Stimulated activated CD4-positive, alpha-beta T cell treated with anti-CD3 and anti-CD28 coated beads, Interleukin-12 subunit alpha, Interleukin-12 subunit beta, amount 100 ng/mL, for 48 hours (primary cell): ENCODE measurements around the gene ERN2.
"Not testable (repeated sequence)": the region's sequence is repeated elsewhere in the genome, so short reads cannot be mapped to it uniquely, and the experiment has no call there.

Experiments used
- DNase-seq, 3 donors: peaks; one replicate each; pipeline ENCODE4 v3.0.0-alpha.2; 2020; ENCODE audit warnings: low read depth in 2 of 3, low spot score in 1 of 3

ERN2 gene

DNA sequence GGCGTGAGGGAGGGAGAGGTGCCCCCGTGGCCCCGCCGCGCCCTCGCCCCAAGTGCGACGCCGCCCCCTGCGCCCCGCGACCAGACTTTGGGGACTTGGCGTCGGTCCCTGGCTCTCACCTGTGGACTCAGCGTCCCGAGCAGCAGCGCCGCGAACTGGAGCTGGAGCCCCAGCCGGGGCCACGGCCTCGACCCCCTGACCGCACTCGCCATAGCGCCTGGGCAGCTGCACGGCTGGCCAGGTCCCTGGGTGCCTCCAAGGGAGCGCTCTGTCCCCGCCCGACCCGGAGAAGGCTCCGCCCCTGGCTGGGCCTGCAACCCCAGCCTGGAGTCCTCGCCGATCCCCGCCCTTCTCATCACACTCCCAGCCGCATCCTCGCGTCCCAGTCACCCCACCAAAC lies at the start of gene ERN2:
TSS of gene ERN2 (minus strand) at position 247 of the 400 bp plus-strand sequence. CDS start at position 212, 35 bp downstream.
- no peak for DNase-seq

DNA sequence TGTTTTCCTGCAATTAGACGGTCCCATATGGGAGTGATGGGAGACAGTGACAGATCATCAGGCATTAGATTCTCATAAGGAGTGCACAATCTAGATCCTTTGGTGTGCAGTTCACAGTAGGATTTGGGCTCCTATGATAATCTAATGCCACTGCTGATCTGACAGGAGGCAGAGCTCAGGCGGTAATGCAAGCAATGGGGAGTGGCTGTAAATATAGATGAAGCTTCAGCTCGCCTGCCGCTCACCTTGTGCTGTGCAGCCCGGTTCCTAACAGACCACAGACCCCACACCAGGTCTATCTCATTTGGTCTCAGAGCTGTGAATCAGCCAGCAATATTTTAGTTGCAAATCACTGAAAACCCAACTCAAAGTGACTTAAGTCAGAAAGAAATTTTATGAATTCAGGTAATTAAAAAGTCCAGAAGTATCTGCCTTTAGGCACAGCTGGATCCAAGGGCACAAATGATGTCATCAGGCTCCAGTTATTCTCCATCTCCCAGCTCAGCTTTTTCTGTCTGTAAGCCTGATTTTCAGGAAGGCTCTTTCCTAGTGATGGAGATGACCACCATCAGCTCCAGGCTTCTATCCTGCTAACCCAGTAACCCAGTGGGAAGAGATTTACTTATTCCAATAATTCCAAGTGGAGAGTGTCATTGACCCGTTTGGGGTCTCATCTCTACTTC lies 45.1 kb upstream of the ERN2 start:
- no peak for DNase-seq

DNA sequence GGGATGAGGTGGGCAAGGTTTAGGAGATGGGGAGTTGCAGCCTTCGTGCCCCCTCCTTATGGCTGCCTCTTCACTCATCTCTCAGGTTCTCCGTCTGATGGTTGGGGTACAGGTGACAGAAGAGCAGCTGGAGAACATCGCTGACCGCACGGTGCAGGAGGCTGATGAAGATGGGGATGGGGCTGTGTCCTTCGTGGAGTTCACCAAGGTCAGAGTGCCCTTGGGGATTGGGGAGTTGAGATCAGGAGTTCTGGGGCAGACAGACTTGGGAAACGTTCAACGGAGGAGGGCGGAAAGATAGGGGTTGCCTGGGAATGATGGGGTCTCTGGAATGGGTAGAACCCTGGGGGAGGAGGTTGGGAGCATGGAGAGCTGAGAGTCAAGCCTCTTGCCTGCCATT lies 44.1 kb upstream of the ERN2 start:
- DNase-seq = no peak

DNA sequence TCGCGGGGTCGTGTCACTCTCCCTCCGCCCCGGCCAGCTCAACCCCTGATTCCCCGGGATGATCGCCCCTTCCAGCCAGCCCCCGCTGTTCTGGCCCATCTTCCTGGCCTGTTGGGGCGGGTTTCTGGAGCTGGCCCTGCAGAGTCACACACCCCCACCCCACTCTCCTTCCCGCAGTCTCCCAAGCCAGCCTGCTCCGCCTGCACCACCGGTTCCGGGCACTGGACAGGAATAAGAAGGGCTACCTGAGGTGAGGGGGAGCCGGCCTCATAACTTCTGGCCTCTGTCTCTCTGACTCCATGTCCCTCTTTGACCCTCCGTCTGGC lies 42.4 kb upstream of the ERN2 start:
- no peak for DNase-seq

DNA sequence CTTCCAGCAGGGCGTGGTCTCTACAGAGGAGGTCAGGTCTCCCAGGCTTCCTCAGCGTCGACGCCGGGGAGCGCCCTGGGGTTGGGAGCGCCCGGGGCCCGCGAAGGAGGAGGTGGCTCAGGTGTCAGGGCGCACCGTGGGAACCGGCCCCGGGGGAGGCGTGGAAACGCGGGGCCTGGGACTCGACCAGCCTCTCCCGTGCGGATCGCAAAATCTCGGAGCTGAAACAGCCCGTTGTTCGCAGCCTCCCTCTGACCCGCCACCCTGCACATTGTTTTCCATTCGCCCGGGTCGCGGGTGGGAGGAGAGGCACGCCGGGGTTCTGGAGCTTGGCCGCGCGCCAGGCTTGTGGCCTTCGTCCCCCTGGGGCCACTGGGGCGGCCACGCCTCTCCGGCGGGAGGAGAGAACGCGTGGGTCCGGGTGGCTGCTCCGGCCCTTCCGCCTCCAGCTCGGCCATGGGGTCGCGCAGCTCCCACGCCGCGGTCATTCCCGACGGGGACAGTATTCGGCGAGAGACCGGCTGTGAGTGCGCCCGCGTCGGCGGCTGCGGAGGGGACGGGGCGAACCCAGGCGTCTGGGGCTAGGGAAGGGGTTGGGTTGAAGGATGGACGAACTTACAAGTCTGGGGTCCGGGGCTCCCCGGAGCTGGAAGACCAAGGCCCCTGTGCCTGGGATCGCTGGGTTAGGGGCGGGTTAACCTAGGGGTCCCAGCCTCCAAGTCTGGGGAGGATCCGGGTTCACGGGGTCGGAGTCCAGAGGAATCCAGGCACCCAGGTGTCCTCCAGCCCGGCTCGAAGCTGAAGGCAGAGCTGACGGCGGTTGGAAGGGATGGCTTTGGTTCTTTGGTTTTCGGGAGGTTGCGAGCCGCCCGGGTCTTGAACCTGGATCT lies 41.8 kb upstream of the ERN2 start, which contains the start of gene CHP2:
TSS of gene CHP2 (plus strand) at position 433 of the 890 bp plus-strand sequence. CDS start at position 457, 24 bp downstream.
- no peak for DNase-seq

DNA sequence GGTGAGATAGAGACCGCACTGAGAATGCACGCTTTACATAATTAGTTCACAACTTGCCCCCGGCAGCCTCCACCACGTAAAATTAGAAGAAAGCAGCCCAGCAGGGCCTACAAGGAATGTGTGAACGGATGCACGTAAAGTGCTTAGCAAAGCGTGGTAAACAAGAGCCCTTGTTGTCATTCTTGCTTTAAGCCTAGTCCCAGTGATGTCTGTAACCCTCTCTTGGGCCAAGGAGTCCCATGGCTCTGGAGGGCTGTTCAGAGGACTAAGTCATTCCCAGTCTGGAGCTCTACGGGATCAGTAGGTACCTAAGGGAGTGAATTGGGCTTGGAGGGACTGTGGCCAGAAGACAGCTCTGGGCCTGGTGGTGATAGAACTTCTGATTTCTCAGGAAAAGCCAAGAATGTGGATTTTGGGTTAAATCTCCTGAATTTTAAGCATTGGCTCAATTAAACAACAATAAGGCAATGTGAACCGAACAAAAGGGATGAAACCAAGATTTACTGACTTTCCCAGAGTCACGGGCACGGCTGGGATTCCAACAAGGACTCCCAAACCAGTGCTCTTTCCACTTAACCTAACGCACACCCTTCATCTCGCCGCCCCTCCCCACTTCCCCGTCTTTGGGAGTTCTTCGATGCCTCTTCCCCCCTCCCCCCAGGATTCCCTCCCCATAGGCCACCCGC lies 41.0 kb upstream of the ERN2 start:
- DNase-seq = no peak

DNA sequence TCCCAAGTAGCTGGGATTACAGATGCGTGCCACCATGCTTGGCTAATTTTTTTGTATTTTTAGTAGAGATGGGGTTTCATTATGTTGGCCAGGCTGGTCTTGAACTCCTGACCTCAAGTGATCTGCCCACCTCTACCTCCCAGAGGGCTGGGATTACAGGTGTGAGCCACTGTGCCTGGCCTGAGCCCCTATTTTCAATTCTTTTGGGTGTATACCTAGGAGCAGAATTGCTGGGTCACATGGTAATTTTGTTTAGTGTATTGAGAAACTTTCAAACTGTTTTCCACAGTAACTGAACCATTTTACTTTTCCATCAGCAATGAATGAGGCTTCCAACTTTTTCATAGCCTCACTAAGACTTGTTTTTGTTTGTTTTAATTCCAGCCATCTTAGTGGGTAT lies 38.0 kb upstream of the ERN2 start:
- DNase-seq = not testable (repeated sequence)

DNA sequence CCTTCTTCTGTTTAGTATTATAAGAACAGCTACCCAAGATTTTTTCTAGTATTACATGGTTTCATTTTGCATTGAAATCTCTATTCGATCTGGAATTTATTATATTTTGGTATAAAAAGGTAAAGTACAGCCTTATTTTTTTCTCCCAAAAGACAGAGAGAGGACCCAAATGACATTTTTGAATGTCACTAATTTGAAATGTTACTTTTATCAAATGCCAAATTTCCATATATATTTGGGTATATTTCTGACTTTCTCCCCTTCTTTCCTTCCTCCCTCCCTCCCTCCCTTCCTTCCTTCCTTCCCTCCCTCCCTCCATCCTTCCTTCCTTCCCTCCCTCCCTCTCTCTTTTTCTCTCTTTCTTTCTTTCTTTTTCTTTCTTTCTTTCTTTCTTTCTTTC lies 35.6 kb upstream of the ERN2 start:
- no peak for DNase-seq

DNA sequence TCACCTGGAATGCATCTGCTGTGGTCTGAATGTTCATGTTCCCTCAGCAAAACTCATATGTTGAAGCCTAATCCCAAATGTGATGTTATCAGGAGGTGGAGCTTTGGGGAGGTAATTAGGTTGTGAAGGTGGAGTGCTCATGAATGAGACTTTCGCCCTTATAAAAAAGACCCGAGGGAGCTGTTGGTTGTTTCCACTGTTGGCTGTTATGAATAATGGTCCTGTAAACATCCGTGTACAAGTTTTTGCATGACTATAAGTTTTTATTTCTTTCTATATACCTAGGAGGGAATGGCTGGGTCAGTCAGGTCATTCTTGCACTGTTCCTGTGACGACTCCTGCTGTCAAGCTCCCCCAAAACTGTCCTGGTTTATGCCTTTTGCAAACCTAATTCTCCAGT lies 32.2 kb upstream of the ERN2 start:
- DNase-seq = no peak

DNA sequence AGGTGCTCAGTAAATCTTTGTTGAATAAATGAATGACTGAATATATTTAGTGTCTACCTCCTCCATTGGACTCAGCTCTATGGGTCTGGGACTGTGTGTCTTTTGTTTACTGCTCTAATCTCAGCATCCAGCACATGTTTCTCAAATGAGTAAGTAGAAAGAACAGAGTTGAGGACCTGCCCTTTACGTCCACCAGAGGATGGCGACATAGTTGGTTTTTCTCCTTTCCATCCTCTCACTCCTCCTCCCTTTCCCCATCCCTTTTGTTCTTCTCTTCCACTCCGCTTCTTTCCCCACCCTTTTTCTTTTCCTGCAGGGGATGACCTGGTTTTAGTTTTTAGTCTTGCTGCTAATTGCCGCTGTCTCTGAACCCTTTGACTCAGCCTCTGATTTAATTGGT lies 29.7 kb upstream of the ERN2 start:
- DNase-seq = no peak

DNA sequence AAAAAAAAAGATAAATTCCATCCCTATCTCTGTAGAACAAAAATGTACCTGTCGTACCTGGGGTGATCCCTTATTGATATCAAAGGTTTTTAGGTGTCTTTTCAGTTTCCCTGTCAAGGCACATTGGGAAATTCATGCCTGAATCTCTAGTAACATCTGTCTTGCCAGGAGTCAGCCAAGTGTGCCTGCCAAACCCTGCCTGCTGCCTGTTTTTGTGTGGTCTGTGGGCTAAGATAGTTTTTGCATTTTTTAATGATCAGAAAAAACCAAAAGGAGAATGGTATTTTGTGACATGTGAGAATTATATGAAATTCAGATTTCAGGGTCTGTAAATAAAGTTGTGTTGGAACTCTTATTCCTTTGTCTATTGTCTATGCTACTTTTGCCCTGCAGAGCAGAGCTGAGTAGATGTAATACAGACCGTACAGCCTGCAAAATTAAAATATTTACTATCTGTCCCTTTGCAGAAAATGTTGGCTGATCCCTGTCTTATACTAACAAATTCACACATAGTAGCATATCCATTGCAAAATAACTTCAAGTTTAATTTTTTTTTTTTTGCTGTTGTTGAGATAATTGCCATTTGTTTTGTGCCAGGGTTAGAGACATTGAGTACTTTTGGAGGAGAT lies 28.8 kb upstream of the ERN2 start:
- DNase-seq = no peak

DNA sequence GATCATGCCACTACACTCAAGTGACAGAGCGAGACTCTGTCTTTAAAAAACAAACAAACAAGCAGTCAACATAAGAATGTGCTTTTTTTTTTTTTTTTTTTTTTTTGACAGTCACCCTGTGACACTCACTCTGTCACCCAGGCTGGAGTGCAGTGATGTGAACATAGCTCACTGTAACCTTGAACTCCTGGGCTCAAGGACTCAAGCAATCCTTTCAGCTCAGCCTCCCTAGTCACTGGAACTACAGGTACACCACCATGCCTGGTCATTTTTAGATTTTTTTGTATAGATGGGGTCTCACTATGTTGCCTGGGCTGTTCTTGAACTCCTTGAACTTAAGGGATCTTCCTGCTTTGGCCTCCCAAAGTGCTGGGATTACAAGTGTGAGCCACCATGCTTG lies 26.5 kb upstream of the ERN2 start:
- no peak for DNase-seq

DNA sequence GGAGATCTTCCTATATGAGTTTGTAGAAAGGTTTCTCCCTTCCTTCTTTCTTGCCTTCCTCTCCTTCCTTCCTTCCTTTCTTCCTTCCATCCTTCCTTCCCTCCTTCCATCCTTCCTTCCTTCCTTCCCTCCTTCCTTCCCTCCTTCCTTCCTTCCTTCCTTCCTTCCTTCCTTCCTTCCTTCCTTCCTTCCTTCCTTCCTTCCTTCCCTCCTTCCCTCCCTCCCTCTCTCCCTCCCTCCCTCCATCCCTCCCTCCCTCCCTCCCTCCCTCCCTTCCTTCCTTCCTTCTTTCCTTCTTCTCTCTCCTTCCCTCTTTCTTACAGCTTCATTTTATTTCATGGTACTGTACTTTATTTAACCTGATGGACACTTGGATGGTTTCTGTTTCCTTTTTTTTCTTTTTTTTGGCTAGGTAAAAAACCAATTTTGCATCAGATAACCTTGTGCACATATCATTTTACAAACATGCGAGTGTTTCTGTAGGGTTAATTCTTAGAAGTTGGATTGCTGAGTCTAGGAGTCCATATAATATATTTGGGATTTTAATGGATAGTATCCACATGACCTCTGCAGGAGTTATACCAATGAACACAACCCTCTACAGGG lies 24.5 kb upstream of the ERN2 start:
- not testable (repeated sequence) for DNase-seq

DNA sequence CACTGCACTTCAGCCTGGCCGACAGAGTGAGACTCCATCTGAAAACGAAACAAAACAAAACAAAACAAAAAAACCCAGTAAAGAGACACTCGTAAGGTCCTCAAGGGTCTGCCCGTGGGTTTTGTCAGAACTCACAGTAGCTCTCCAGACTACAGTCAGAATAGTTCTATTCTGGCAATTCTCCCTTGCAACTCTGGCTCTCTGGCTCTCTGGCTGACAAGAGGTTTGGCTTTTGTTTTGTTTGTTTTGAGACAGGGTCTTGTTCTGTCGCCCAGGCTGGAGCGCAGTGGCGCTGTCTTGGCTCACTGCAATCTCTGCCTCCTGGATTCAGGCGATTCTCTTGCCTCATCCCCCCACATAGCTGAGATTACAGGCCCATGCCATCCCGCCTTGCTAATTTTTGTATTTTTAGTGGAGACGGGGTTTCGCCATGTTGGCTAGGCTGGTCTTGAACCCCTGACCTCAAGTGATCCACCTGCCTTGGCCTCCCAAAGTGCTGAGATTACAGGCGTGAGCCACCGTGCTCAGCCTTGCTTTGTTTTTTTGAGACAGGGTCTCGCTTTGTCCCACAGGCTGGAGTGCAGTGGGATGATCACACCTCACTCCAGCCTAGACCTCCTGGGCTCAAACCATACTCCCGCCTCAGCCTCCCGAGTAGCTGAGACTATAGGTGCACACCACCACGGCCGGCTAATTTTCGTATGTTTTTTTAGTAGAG lies 21.3 kb upstream of the ERN2 start:
- no peak for DNase-seq

DNA sequence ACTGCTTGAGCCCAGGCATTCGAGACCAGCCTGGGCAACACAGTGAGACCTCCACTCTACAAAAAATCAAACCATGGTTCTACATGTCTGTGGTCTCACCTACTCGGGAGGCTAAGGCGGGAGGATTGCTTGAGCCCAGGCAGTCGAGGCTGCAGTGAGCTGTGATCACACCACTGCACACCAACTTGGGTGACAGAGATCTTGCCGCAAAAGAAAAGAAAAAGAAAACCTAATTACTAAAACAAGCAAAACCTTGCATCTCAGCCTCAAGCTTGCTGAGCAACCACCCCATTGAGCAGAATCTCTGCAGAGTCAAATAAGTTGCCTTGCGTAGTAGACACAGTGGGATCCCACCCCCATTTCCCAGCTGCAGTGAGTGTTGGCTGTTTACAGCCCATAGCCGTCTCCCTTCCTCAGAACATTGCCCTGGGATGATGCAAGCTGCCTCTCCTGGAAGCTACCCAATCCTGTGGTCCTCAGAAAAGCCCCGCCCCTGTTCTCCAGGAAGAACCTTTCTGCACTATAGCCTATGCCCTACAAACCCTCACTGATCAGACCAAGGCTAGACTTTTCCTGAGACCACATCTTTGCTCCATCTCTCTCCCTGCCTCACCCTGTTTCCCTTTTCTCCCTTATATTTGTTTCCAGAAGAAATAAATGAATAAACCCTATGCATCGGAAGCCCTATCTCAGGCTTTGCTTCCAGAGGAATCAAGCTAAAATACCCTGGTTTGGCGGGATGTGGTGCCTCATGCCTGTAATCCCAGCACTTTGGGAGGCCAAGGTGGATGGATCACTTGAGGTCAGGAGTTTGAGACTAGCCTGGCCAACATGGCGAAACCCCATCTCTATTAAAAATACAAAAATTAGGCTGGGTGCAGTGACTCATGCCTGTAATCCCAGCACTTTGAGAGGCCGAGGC lies 16.7 kb upstream of the ERN2 start:
- no peak for DNase-seq

DNA sequence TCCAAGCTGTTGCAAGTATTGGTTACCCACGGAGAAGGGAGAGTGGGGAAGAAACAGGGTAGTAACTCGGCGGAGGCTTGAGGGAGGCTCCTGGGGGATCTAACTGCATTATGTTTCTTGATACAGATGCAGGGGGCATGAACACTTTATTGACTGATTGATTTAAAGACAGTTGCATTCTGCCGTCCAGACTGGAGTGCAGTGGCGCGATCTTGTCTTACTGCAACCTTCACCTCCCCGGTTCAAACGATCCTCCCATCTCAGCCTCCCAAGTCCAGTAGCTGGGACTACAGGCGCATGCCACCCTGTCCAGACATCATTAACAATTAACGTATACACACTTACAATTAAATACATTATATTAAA lies 15.1 kb upstream of the ERN2 start:
- no peak for DNase-seq

DNA sequence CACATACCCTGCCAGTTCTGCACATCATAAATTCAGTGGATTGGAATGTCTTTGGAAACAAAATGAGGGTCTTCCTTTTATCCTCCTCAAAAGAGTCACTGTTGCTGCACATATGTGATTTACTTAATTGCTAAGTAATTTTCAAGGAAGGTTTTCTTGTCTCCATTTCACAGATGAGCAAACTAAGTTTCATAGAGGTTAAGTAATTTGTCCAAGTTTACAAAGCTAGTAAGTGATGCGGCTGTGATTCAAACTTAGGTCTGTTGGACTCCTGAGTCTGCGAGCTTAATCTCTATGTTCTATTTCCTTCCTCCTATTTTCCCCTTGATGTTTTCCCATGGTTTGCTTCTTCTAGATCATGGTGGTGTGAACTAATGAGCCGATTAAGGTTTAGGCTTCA lies 13.7 kb upstream of the ERN2 start:
- DNase-seq = no peak

DNA sequence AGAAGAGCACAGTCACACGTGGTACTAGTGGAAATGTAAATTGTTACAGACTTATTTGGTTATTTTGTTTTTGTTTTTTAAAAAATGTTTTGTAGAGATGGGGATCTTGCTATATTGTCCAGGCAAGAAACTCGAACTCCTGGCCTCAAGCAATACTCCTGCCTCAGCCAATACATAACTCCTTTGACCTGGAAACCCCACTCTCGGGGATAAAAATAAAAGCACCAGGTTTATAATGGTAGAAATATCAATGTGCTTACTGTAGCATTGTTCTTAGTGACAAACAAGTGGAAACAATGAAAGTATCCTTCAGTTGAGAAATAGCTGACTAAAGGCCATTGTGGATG lies 11.7 kb upstream of the ERN2 start:
- no peak for DNase-seq

DNA sequence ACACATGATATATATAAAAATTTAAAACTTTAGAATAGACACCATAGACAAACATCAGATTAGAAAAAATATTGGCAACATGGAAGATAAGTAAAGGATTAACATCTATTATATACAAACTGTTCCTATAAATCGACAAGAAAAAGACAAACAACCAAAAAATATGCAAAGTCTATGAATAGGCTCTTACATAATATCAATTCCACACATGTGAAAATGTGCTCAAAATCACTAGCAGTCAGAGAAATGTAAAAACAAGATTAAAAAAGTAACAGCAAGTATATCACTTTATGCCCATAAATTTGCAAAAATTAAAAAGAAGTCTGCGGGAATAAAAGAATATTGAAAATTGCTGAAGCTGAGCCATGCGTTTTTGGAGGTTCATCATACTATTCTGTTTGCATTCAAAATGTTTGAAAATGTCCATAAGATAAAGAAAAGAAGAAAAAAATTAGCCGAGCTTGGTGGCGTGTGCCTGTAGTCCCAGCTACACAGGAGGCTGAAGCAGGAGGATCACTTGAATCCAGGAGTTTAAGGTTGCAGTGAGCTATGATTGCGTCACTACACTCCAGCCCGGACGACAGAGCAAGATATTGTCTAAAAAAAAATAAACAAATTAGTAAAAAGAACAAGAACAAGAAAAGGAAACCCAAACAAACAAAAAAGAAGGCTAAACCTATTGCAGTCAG lies 11.2 kb upstream of the ERN2 start:
- DNase-seq = no peak
